NCI-H226 (cell line): Measurements from ENCODE around the gene GLRA2.

Experiments used
- DNase-seq: peaks from one replicate; pipeline ENCODE4 v3.0.0-alpha.2; 2015

Gene GLRA2

GRCh38 chrX:14529290-14529989 is at the start of gene GLRA2:
TSS of gene GLRA2 (plus strand) at chrX:14529536. CDS start at chrX:14530058, 522 bp downstream.
- DNase-seq = no peak

GRCh38 chrX:14489437-14489836 is 39.9 kb upstream of the GLRA2 start:
- DNase-seq = no peak

GRCh38 chrX:14491689-14492088 is 37.6 kb upstream of the GLRA2 start:
- no peak for DNase-seq

GRCh38 chrX:14496674-14497073 is 32.7 kb upstream of the GLRA2 start:
- DNase-seq = no peak

- DNase-seq = peak; percentile 1
Observed at GRCh38 chrX:14497184-14497666, 32.1 kb upstream of the GLRA2 start.

DNA sequence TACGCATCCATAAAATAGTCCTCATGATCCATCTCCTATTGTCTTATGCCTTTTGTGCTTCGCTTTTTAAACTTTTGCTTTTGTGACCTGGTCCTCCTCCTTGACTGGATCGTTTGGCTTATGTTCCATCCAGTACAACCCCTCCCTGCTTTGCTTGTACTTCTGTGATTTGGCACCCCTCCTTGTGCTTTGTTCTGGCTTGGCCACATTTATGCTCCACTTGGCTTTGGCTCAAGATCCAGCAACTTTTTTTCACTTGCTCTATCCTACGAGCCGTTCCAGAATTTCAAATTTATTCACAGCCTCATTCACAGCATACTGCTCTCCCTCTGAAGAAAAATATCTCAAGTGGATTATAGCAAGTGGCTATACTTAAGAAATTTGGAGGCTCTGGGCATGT is 28.0 kb upstream of the GLRA2 start:
- DNase-seq = no peak

GRCh38 chrX:14504960-14505538 is 24.3 kb upstream of the GLRA2 start:
- no peak for DNase-seq

DNA sequence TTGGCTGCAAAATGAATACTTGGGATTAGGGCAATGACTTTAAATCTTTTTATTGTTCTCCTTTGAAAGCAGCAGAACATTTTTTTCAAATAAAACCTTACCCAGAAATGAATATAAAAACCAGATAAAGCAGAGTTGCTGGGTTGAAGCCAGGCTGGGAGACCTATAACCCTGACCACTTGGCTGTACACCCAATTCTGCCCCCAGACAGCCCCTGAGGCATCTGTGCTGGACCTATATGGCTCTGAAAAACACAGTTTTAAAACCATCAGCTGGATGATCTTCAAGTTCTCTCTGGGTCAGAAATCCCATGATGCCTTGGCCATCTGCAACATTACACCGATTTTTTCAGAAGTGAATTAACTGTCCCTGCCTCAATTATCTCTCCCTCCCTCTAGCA is 23.7 kb upstream of the GLRA2 start:
- no peak for DNase-seq

GRCh38 chrX:14506866-14507265 is 22.5 kb upstream of the GLRA2 start:
- no peak for DNase-seq

GRCh38 chrX:14508025-14508690 is 21.2 kb upstream of the GLRA2 start:
- no peak for DNase-seq

GRCh38 chrX:14509325-14510057 is 19.8 kb upstream of the GLRA2 start:
- no peak for DNase-seq

DNA sequence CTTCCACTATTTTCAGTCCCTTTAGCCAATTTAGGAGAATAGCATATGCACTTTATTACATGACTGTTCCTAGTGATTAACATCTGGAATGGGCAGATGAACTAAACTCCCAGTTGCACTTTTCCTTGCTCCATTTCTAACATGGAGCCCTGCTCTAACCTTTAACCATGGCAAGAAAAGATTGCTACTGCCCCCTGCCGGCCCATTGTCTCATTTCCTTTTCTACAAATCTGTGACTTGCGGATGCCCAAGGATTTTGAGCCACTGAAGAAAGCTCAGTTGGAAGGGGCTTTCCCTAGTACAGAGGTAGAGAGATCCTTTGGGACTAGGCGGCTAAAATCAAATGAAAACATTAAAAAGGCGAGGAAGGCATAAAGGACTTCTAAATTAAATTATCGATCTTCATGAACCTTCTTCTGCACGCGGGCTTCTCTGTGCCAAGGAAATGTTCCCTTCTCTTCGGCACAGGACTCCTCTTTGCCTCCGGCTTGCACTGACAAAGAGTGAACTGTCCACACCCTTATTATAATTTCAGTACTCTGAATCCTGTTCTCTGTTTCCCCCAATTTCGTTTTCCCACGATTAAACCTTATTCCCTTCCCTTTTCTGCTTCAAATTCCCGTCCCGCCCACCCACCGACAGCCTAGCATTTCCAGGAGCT is 577 bp upstream of the GLRA2 start:
- DNase-seq = no peak

GRCh38 chrX:14533867-14534266 is 4.5 kb downstream of the GLRA2 start:
- no peak for DNase-seq

- DNase-seq = no peak
Observed at GRCh38 chrX:14546190-14546589, 16.9 kb downstream of the GLRA2 start.

- DNase-seq = no peak
Observed at GRCh38 chrX:14554131-14554715, 24.9 kb downstream of the GLRA2 start.

DNA sequence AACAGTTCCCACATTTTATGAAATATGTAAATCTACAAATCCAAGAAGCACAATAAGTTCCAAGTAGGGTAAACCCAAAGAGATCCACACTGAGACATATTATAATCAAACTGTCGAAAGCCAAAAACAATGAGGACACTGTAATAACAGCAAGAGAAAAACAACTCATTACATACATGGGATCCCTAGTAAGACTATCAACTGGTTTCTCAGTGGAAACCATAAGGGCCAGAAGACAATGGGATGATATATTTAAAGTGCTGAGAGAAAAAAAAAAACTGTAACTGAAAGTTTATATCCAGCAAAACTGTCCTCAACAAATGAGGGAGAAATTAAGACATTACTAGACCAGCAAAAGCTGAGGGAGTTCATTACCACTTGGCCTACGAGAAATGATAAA is 34.7 kb downstream of the GLRA2 start:
- no peak for DNase-seq

GRCh38 chrX:14573161-14573560 is 43.8 kb downstream of the GLRA2 start:
- DNase-seq = no peak

DNA sequence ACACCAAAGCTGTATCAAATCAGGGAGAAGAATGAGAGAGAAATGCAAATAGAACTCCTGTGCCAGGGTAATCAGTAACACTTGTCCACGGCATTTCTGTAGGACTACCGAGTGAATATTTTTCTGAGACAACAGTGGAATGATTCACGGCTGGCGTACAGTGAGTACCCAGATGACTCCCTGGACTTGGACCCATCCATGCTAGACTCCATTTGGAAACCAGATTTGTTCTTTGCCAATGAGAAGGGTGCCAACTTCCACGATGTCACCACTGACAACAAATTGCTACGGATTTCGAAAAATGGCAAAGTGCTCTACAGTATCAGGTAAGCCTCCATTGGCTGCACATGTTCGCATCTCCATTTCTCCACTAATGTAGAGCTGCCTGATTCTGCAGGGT is 51.7 kb downstream of the GLRA2 start:
- DNase-seq = no peak

GRCh38 chrX:14584548-14584947 is 55.2 kb downstream of the GLRA2 start:
- no peak for DNase-seq

DNA sequence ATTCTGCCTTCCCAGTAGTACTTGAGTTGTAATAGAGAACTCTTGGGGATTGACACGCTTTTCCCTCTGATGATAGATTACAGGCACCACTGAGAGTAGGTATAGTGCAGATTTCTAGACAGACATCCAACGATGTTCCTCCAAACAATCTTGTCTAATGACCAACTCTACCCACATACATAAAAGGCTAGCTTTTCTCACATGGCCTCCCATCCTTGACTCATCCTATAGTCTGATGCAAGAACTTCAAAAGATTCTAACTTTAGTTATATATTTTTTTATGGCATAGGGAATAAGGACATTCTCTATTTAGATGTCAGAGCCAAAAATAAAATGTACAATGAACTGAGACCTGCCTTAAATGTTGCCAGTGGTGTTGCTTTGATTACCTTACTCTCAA is 60.9 kb downstream of the GLRA2 start:
- no peak for DNase-seq

DNA sequence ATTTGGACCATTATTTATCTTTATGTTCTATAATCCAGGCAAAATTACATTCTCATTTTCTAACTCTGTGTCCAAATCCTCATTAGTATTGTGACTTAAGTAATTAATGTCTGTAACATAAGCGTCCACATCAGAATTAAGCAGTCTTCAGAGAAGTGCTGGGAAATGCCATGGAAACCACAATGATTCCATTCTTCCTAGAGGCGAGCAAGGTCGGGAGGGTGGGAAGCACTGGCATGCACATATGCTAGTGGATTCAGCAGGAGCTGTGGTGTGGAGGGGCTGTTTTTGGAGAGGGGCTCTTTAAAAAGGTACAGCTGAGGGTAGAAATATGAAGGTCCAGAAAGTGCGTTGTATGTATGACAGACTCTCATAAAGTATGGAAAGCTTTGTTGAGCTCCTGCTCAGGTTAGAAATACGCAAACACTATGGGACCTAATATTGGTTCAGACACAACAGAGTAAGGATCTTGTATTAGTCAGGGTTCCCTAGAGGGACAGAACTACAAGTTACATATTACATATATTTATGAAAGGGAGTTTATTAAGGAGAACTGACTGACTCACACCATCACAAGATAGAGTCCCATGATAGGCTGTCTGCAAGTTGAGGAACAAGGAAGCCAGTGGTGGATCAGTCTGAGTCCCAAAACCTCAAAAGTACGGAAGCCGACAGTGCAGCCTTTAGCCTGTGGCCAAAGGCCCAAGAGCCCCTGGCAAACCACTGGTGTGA is 61.5 kb downstream of the GLRA2 start:
- no peak for DNase-seq

- no peak for DNase-seq
Observed at GRCh38 chrX:14591976-14592375, 62.6 kb downstream of the GLRA2 start.
